HCT116 (cell line): ENCODE results near the gene RHOG.

Experiments used
- CTCF ChIP-seq, 3 experiments: fragments of 200-600 bp in 1 of 3; sonication (generic) in 1 of 3; IDR thresholded peaks in 2 of 3; conservative IDR thresholded peaks in 1 of 3; 2 replicates each; pipeline ENCODE4 v1.5.1; 2012 to 2017; ENCODE audit warnings: low read depth in 2 of 3, low read length in 2 of 3, antibody characterized with exemption in 1 of 3, borderline replicate concordance in 1 of 3, control low read depth in 1 of 3, mild to moderate bottlenecking in 1 of 3, mixed read lengths in 1 of 3, mixed run types in 1 of 3, moderate library complexity in 1 of 3; ENCODE audit not compliant: insufficient read depth in 1 of 3
- EZH2 ChIP-seq: fragments of 200-600 bp; sonication (generic); IDR thresholded peaks from 2 replicates; pipeline ENCODE4 v1.6.1; 2017; ENCODE audit warnings: antibody characterized with exemption, mixed run types

- no peak for TF ChIP-seq EZH2
- TF ChIP-seq CTCF (IDR thresholded peaks at IDR 0.05 in 2 of 3, conservative IDR thresholded peaks at IDR 0.05 in 1 of 3; ENCODE audit: borderline replicate concordance in 1 of 3, insufficient read depth in 1 of 3, low read depth in 2 of 3, low read length in 2 of 3): no peak
Observed at GRCh38 chr11:3865388-3866193, 24.8 kb upstream of the RHOG start.
